HCT116 (cell line): ENCODE measurements around the gene AP1M1. TPM values are rescaled to one million over a fixed set of nuclear protein-coding genes. Genes with fewer than 3 reads are reported as not detected.

ENCODE experiments used
- ATAC-seq: fragments of 200-7000 bp; cut with Tn5 transposase; 2 replicates; pipeline ENCODE4 v1.9.1; 2020; ENCODE audit warnings: mild to moderate bottlenecking, moderate library complexity
- BruUV-seq: library from RNA; stranded (reverse); fragments of 400-500 nt; replicated peaks from 2 replicates; lab custom pipeline; 2021; lab: Mats Ljungman, UMichigan
- CTCF ChIA-PET: fragments of 300-600 bp; sonication (Branson Sonifier 250); formaldehyde crosslinking; loops from one replicate; lab custom pipeline; 2021; ENCODE audit warnings: antibody characterized with exemption; lab: Charles Lee
- POLR2A ChIA-PET: fragments of 300-600, 350-600 bp; sonication (Branson Sonifier 250); formaldehyde crosslinking; loops from one replicate; lab custom pipeline; 2021; ENCODE audit warnings: antibody characterized with exemption; lab: Charles Lee
- RAD21 ChIA-PET, 2 experiments: fragments of 300-600 bp; sonication (Branson Sonifier 250); formaldehyde crosslinking; loops; one replicate each; lab custom pipeline; 2023; ENCODE audit warnings: low total read pairs in 2 of 2; ENCODE audit not compliant: uncharacterized antibody in 2 of 2, unreplicated experiment in 2 of 2, low non-redundant PET in 1 of 2; lab: Charles Lee
- DNase-seq: peaks from one replicate; pipeline ENCODE4 v3.0.0-alpha.2; 2010; ENCODE audit warnings: low read depth, low spot score
- H2AFZ ChIP-seq: fragments of 200-600 bp; shearing (Covaris generic), sonication (generic); 2 replicates; pipeline ENCODE4 v1.6.1; 2017; ENCODE audit warnings: low read depth, mixed run types, mixed read lengths, antibody characterized with exemption, low read length; ENCODE audit not compliant: poor library complexity, severe bottlenecking
- H3K27ac ChIP-seq: 2 replicates; pipeline ENCODE4 v1.5.1; 2012; ENCODE audit warnings: low read depth, low read length
- H3K27me3 ChIP-seq: fragments of 200-600 bp; sonication (generic); 2 replicates; pipeline ENCODE4 v1.6.1; 2016; ENCODE audit warnings: mixed run types, low read length, mixed read lengths; ENCODE audit not compliant: insufficient read depth
- H3K36me3 ChIP-seq, 2 experiments: fragments of 200-500 bp in 1 of 2; fragments of 200-600 bp in 1 of 2; sonication (Bioruptor generic) in 1 of 2; sonication (generic) in 1 of 2; 2 replicates each; pipeline versions ENCODE4 v1.5.1 to v1.6.1; 2014 to 2016; ENCODE audit warnings: low read length in 2 of 2, inconsistent platforms in 1 of 2, mixed read lengths in 1 of 2, mixed run types in 1 of 2; ENCODE audit not compliant: insufficient read depth in 2 of 2, control insufficient read depth in 1 of 2
- H3K4me1 ChIP-seq, 2 experiments: fragments of 200-600 bp in 1 of 2; sonication (generic) in 1 of 2; 2 replicates each; pipeline versions ENCODE4 v1.5.1 to v1.6.1; 2012 to 2017; ENCODE audit warnings: low read length in 2 of 2, inconsistent platforms in 1 of 2, mild to moderate bottlenecking in 1 of 2, mixed read lengths in 1 of 2, mixed run types in 1 of 2, moderate library complexity in 1 of 2; ENCODE audit not compliant: insufficient read depth in 2 of 2, control insufficient read depth in 1 of 2
- H3K4me2 ChIP-seq: fragments of 200-600 bp; sonication (generic); 2 replicates; pipeline ENCODE4 v1.6.1; 2017; ENCODE audit warnings: mixed run types, low read length, mixed read lengths
- H3K4me3 ChIP-seq, 2 experiments: fragments of 200-600 bp in 1 of 2; sonication (generic) in 1 of 2; replicated peaks in 1 of 2; 2 replicates each; pipeline ENCODE4 v1.5.1; 2011 to 2016; ENCODE audit warnings: low read length in 2 of 2, control low read depth in 1 of 2, low read depth in 1 of 2, mild to moderate bottlenecking in 1 of 2, mixed read lengths in 1 of 2, mixed run types in 1 of 2
- H3K79me2 ChIP-seq: fragments of 200-600 bp; sonication (generic); 2 replicates; pipeline ENCODE4 v1.6.1; 2017; ENCODE audit warnings: mild to moderate bottlenecking, mixed run types, low read length, moderate library complexity, mixed read lengths; ENCODE audit not compliant: insufficient read depth
- H3K9ac ChIP-seq: fragments of 200-600 bp; sonication (generic); 2 replicates; pipeline ENCODE4 v1.6.1; 2016; ENCODE audit warnings: low read length, mixed read lengths
- H3K9me2 ChIP-seq: fragments of 200-600 bp; sonication (generic), shearing (Covaris generic); 2 replicates; pipeline ENCODE4 v1.6.1; 2017; ENCODE audit warnings: mixed run types, mild to moderate bottlenecking, moderate library complexity; ENCODE audit not compliant: insufficient read depth
- H3K9me3 ChIP-seq, 2 experiments: fragments of 200-500 bp in 1 of 2; fragments of 200-600 bp in 1 of 2; sonication (Bioruptor generic) in 1 of 2; sonication (generic) in 1 of 2; 2 replicates each; pipeline ENCODE4 v1.6.1; 2014 to 2017; ENCODE audit warnings: low read length in 2 of 2, mixed read lengths in 2 of 2, inconsistent platforms in 1 of 2, low read depth in 1 of 2, mild to moderate bottlenecking in 1 of 2, mixed run types in 1 of 2, moderate library complexity in 1 of 2; ENCODE audit not compliant: control insufficient read depth in 1 of 2, insufficient read depth in 1 of 2
- H4K20me1 ChIP-seq: fragments of 200-600 bp; sonication (generic), shearing (Covaris generic); 2 replicates; pipeline ENCODE4 v1.6.1; 2017; ENCODE audit warnings: mixed run types, mild to moderate bottlenecking, moderate library complexity; ENCODE audit not compliant: insufficient read depth
- EGR1 ChIP-seq: IDR thresholded peaks from 2 replicates; pipeline ENCODE4 v1.6.1; 2012; ENCODE audit warnings: low read depth
- ELF1 ChIP-seq: IDR thresholded peaks from 2 replicates; pipeline ENCODE4 v1.6.1; 2012; ENCODE audit warnings: low read depth, borderline replicate concordance
- RAD21 ChIP-seq: IDR thresholded peaks from 2 replicates; pipeline ENCODE4 v1.6.1; 2012; ENCODE audit warnings: low read depth, mild to moderate bottlenecking
- SIN3A ChIP-seq: IDR thresholded peaks from 2 replicates; pipeline ENCODE4 v1.6.1; 2012; ENCODE audit warnings: low read depth
- SP1 ChIP-seq: IDR thresholded peaks from 2 replicates; pipeline ENCODE4 v1.6.1; 2012; ENCODE audit warnings: low read depth
- TCF7L2 ChIP-seq: IDR thresholded peaks from 2 replicates; pipeline ENCODE4 v1.7.0; 2011; ENCODE audit warnings: borderline replicate concordance, inconsistent platforms; ENCODE audit not compliant: insufficient read depth, insufficient read length; ENCODE audit errors: extremely low read depth
- intact Hi-C: fragments of 100-400 bp; cut with micrococcal nuclease; formaldehyde crosslinking; loops from 2 replicates; pipeline ENCODE4 v1.10.0; 2022
- total RNA-seq: library from RNA; stranded (reverse); gene quantifications from one replicate; pipeline ENCODE4 v1.2.1, GENCODE V29; 2021; ENCODE audit not compliant: unreplicated experiment
- TF ChIP-seq, protein P1 (sequence below): IDR thresholded peaks from 2 replicates; pipeline ENCODE4 v1.6.1; 2012
- TF ChIP-seq, protein P2 (sequence below): IDR thresholded peaks from 2 replicates; pipeline ENCODE4 v1.6.1; 2011; ENCODE audit warnings: mild to moderate bottlenecking, low read length, moderate library complexity; ENCODE audit not compliant: insufficient replicate concordance; ENCODE audit errors: extremely low read depth

Gene AP1M1
- total RNA-seq, 1 experiment from 2014 or later: 50.0 TPM

- no peak for ATAC-seq
- H3K27ac ChIP-seq: no peak overlapping the region
- ChIA-PET RAD21 (no interaction called here), POLR2A (interaction anchor here (3.4 kb wide), 1 partner anchor 58 kb away, joined by 14 read pairs; the partner anchor contains the start of gene KLF2), CTCF (no interaction called here)
- DNase-seq: no peak
- no peaks in the 10 kb centered on the region for H3K79me2 ChIP-seq
- no peak for TF ChIP-seq SP1
- TF ChIP-seq, protein P1, sequence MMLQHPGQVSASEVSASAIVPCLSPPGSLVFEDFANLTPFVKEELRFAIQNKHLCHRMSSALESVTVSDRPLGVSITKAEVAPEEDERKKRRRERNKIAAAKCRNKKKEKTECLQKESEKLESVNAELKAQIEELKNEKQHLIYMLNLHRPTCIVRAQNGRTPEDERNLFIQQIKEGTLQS: no peak
- no peaks in the 10 kb centered on the region for H4K20me1 ChIP-seq
- H3K4me2 ChIP-seq: no peak overlapping the region
- H3K27me3 ChIP-seq: no peaks in the 10 kb centered on the region
- no peaks in the 10 kb centered on the region for H3K9me3 ChIP-seq
- intact Hi-C loops: no loop called here
- H3K36me3 ChIP-seq: no peaks in the 10 kb centered on the region
- H3K9me2 ChIP-seq: no peaks in the 10 kb centered on the region
- no peak overlapping the region for H2AFZ ChIP-seq
- no peak overlapping the region for H3K9ac ChIP-seq
- no TSS peak for BruUV-seq
- H3K4me3 ChIP-seq: no peak overlapping the region
- H3K4me1 ChIP-seq: no peaks in the 10 kb centered on the region
These were observed 68.3 kb downstream of the AP1M1 start for GRCh38 chr19:16265890-16266585.

DNA sequence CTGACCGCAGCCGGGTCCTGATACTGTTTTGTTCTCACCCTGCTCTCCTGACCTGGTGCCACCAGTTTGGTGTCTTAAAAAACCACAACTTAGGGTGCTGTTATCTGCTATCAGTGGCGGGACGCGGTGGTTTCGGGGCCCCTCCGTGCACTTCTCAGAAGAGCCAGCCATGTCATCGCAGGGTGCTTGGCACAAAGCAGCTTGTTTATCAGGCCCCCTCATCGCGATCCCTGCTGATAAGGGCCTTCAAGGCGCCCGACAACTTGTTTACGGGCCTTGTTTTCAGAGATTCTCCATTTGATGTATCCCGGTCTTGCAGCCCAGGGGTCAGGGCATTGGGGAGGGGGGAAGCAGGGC is 68.9 kb downstream of the AP1M1 start:
- TF ChIP-seq ELF1: no peak
- no peak for TF ChIP-seq RAD21
- TF ChIP-seq, protein P2, sequence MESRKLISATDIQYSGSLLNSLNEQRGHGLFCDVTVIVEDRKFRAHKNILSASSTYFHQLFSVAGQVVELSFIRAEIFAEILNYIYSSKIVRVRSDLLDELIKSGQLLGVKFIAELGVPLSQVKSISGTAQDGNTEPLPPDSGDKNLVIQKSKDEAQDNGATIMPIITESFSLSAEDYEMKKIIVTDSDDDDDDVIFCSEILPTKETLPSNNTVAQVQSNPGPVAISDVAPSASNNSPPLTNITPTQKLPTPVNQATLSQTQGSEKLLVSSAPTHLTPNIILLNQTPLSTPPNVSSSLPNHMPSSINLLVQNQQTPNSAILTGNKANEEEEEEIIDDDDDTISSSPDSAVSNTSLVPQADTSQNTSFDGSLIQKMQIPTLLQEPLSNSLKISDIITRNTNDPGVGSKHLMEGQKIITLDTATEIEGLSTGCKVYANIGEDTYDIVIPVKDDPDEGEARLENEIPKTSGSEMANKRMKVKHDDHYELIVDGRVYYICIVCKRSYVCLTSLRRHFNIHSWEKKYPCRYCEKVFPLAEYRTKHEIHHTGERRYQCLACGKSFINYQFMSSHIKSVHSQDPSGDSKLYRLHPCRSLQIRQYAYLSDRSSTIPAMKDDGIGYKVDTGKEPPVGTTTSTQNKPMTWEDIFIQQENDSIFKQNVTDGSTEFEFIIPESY: no peak
- no peak for TF ChIP-seq TCF7L2
- TF ChIP-seq SIN3A: no peak
- no peak for TF ChIP-seq EGR1
- TF ChIP-seq, protein P1: no peak
- Histone ChIP-seq H3K36me3 (no peaks in the 10 kb centered on the region), H3K27me3 (no peaks in the 10 kb centered on the region), H3K4me3 (no peak overlapping the region), H3K9me3 (no peaks in the 10 kb centered on the region), H2AFZ (no peak overlapping the region), H3K9me2 (no peaks in the 10 kb centered on the region), H3K4me1 (no peaks in the 10 kb centered on the region), H3K9ac (no peak overlapping the region), H4K20me1 (no peaks in the 10 kb centered on the region), H3K79me2 (no peaks in the 10 kb centered on the region), H3K27ac (no peak overlapping the region), H3K4me2 (no peak overlapping the region)
- ChIA-PET POLR2A (interaction anchor here (0.7 to 3.4 kb wide), 2 partner anchors 58 to 105 kb away, joined by 4 to 14 read pairs; partner anchors contain the start of gene KLF2), RAD21 (no interaction called here), CTCF (no interaction called here)
- no TSS peak for BruUV-seq
- DNase-seq (no peak), ATAC-seq (no peak)
- intact Hi-C loops: no loop called here
